ENCODE results near the gene ASAP2.

DNA sequence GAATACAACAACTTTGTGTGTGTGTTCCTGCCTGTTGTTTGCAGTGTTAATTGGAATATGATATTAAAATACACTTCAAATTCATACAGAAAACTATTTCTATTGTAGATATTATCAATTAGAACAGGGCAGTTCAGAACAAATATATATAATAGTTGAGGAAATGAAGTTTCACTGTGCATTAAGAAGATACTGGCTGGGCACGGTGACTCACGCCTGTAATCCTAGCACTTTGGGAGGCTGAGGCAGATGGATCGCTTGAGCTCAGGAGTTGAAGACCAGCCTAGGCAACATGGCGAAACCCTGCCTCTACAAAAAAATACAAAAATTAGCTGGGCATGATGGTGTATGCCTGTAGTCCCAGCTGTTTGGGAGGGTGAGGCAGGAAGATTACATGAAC, 79.3 kb downstream of the ASAP2 start:
- TF ChIP-seq POLR2AphosphoS5 (IDR thresholded peaks at IDR 0.05; ENCODE audit: borderline replicate concordance, low read depth, low read length) (no peak), FOXP2 (optimal IDR thresholded peaks at IDR 0.05; ENCODE audit: control extremely low read depth, extremely low read length, insufficient read depth) (no peak), EZH2 (IDR thresholded peaks at IDR 0.05) (no peak)

All from SK-N-MC (cell line).